ENCODE measurements around the gene GPM6B.

DNA sequence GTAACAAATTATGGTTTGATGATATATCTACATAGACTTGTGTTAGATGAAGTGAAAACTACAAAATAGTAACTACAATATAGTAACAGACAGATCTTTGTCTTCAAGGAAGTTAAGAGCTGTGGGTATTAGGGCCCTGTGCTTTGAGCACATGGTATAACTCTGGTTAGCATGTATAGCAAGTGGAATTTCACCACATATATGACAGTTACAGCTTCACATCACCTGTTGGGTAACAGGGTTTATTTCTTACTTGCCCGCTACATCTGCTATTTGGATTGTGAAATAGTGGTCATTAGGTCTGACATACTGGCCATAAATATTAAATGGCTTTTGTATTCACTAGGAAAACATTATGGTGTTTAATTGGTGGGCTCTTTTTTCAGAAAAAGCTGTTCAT, 62.1 kb downstream of the GPM6B start:
- TF ChIP-seq, protein P1, sequence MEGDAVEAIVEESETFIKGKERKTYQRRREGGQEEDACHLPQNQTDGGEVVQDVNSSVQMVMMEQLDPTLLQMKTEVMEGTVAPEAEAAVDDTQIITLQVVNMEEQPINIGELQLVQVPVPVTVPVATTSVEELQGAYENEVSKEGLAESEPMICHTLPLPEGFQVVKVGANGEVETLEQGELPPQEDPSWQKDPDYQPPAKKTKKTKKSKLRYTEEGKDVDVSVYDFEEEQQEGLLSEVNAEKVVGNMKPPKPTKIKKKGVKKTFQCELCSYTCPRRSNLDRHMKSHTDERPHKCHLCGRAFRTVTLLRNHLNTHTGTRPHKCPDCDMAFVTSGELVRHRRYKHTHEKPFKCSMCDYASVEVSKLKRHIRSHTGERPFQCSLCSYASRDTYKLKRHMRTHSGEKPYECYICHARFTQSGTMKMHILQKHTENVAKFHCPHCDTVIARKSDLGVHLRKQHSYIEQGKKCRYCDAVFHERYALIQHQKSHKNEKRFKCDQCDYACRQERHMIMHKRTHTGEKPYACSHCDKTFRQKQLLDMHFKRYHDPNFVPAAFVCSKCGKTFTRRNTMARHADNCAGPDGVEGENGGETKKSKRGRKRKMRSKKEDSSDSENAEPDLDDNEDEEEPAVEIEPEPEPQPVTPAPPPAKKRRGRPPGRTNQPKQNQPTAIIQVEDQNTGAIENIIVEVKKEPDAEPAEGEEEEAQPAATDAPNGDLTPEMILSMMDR (IDR thresholded peaks at IDR 0.05), result no peak
- TF ChIP-seq POLR2A (IDR thresholded peaks at IDR 0.05), result no peak

Data from gastroesophageal sphincter (tissue), 3 donors.